ENCODE results near the gene CDC7.
"Not testable (repeated sequence)": the region's sequence is repeated elsewhere in the genome, so short reads cannot be mapped to it uniquely, and the experiment has no call there.

CDC7 gene

GRCh38 chr1:91500756-91501522 is at the start of gene CDC7:
Gene CDC7, plus strand, starts transcription at chr1:91500851. Its CDS starts 866 bp downstream, at chr1:91501717.
- DNase-seq = peak; percentile 96

- DNase-seq = peak; percentile 42
Observed at GRCh38 chr1:91454136-91454535, 46.5 kb upstream of the CDC7 start.

GRCh38 chr1:91455334-91455733 is 45.3 kb upstream of the CDC7 start:
- DNase-seq = no peak

- DNase-seq = no peak
Observed at GRCh38 chr1:91455896-91456295, 44.8 kb upstream of the CDC7 start.

- DNase-seq = not testable (repeated sequence)
Observed at GRCh38 chr1:91465350-91465749, 35.3 kb upstream of the CDC7 start.

GRCh38 chr1:91476533-91477217 is 24.0 kb upstream of the CDC7 start:
- DNase-seq = no peak

GRCh38 chr1:91487469-91487868 is 13.2 kb upstream of the CDC7 start:
- peak; percentile 37 for DNase-seq

- DNase-seq = no peak
Observed at GRCh38 chr1:91490501-91490900, 10.2 kb upstream of the CDC7 start.

GRCh38 chr1:91498035-91498434 is 2.6 kb upstream of the CDC7 start:
- no peak for DNase-seq

- DNase-seq = no peak
Observed at GRCh38 chr1:91498498-91499245, 2.0 kb upstream of the CDC7 start.

- DNase-seq = no peak
Observed at GRCh38 chr1:91499346-91499745, 1.3 kb upstream of the CDC7 start.

- peak; percentile 85 for DNase-seq
Observed at GRCh38 chr1:91499904-91500755, 521 bp upstream of the CDC7 start.

- no peak for DNase-seq
Observed at GRCh38 chr1:91501523-91501851, 836 bp downstream of the CDC7 start.

- DNase-seq = peak; percentile 74
Observed at GRCh38 chr1:91501971-91502671, 1.5 kb downstream of the CDC7 start.

GRCh38 chr1:91502672-91503184 is 2.1 kb downstream of the CDC7 start:
- DNase-seq = peak; percentile 72

- DNase-seq = no peak
Observed at GRCh38 chr1:91503332-91503900, 2.8 kb downstream of the CDC7 start.

GRCh38 chr1:91503975-91504530 is 3.4 kb downstream of the CDC7 start:
- no peak for DNase-seq

GRCh38 chr1:91505086-91505485 is 4.4 kb downstream of the CDC7 start:
- no peak for DNase-seq

- no peak for DNase-seq
Observed at GRCh38 chr1:91506071-91506470, 5.4 kb downstream of the CDC7 start.

- peak; percentile 38 for DNase-seq
Observed at GRCh38 chr1:91507328-91507727, 6.7 kb downstream of the CDC7 start.

GRCh38 chr1:91510754-91511153 is 10.1 kb downstream of the CDC7 start:
- no peak for DNase-seq

Measured in OCI-M1 (cell line).